Endodermal cell (in vitro differentiated cells): ENCODE data around the gene SPNS1. TPM values are rescaled to one million over a fixed set of nuclear protein-coding genes. Genes with fewer than 3 reads are reported as not detected.

Source experiments
- DNase-seq: peaks from one replicate; pipeline ENCODE4 v3.0.0-alpha.2; 2017
- H3K27ac ChIP-seq: 2 replicates; pipeline ENCODE4 v1.5.1; 2013; ENCODE audit warnings: mild to moderate bottlenecking, low read depth, low read length, moderate library complexity
- H3K27me3 ChIP-seq: 2 replicates; pipeline ENCODE4 v1.6.1; 2013; ENCODE audit warnings: mild to moderate bottlenecking, low read length, moderate library complexity; ENCODE audit not compliant: insufficient read depth, control insufficient read depth, poor library complexity, severe bottlenecking
- H3K36me3 ChIP-seq: 2 replicates; pipeline ENCODE4 v1.7.0; 2013; ENCODE audit warnings: mild to moderate bottlenecking, low read length, moderate library complexity; ENCODE audit not compliant: control insufficient read depth, insufficient read depth
- H3K4me1 ChIP-seq: one replicate; pipeline ENCODE4 v1.7.0; 2013; ENCODE audit warnings: low read length; ENCODE audit not compliant: control insufficient read depth, insufficient read depth
- H3K4me3 ChIP-seq: 2 replicates; pipeline ENCODE4 v1.5.1; 2013; ENCODE audit warnings: mild to moderate bottlenecking, low read length, moderate library complexity
- H3K9ac ChIP-seq: 2 replicates; pipeline ENCODE4 v1.6.1; 2013; ENCODE audit warnings: mild to moderate bottlenecking, low read length, moderate library complexity; ENCODE audit not compliant: poor library complexity, severe bottlenecking; ENCODE audit errors: extremely low read depth
- H3K9me3 ChIP-seq: 2 replicates; pipeline ENCODE4 v1.6.1; 2013; ENCODE audit warnings: mild to moderate bottlenecking, low read length, moderate library complexity; ENCODE audit not compliant: control insufficient read depth
- H3K27ac Mint-ChIP-seq: 2 replicates; pipeline ENCODE4 v1.8.0; 2020; ENCODE audit warnings: mixed read lengths
- H3K27me3 Mint-ChIP-seq: 2 replicates; pipeline ENCODE4 v1.8.0; 2021; ENCODE audit warnings: mild to moderate bottlenecking, mixed read lengths; ENCODE audit not compliant: insufficient read depth
- H3K36me3 Mint-ChIP-seq: 2 replicates; pipeline ENCODE4 v1.8.0; 2020; ENCODE audit warnings: low read depth, mixed read lengths
- H3K4me1 Mint-ChIP-seq: 2 replicates; pipeline ENCODE4 v1.8.0; 2020; ENCODE audit warnings: mixed read lengths
- H3K4me3 Mint-ChIP-seq: 2 replicates; pipeline ENCODE4 v1.8.0; 2020; ENCODE audit warnings: mild to moderate bottlenecking, moderate library complexity, mixed read lengths
- H3K9me3 Mint-ChIP-seq: 2 replicates; pipeline ENCODE4 v1.8.0; 2020; ENCODE audit warnings: mild to moderate bottlenecking, mixed read lengths
- CTCF ChIP-seq: fragments of 200-600 bp; sonication (generic); conservative IDR thresholded peaks from 2 replicates; pipeline ENCODE4 v1.5.0; 2021; ENCODE audit warnings: antibody characterized with exemption, mild to moderate bottlenecking
- WGBS, 2 experiments: methylation state at CpG; one replicate each; pipeline versions ENCODE4 v1.1.5 to v1.1.7; 2013; ENCODE audit warnings: missing lambda C conversion rate in 2 of 2, mixed read lengths in 1 of 2; ENCODE audit not compliant: insufficient coverage in 1 of 2, insufficient read length in 1 of 2; 5-methylcytosine and 5-hydroxymethylcytosine counted together
- total RNA-seq, 2 donors: library from RNA; stranded (reverse); fragmentation: NEBNext Ultra II Directional in 1 of 2; extraction: Animal tissue kit (Norgen Biotek cat#: 25700) in 1 of 2; gene quantifications; 2 replicates in 1 of 2; 3 replicates in 1 of 2; pipeline ENCODE4 v1.2.1, GENCODE V29; 2021

Gene SPNS1
- total RNA-seq, 2 donors from 2014 or later, result 54.9 to 55.2 TPM

GRCh38 chr16:28980929-28981328, 6.4 kb downstream of the SPNS1 start:
- H3K4me1 ChIP-seq, result no peaks in the 10 kb centered on the region
- H3K9ac ChIP-seq, result no peak overlapping the region
- H3K4me3 ChIP-seq, result no peak overlapping the region
- H3K36me3 ChIP-seq, result peaks cover 36% of the 10 kb centered on the region
- Mint-ChIP-seq H3K36me3 (peaks cover 54% of the 10 kb centered on the region), H3K27ac (no peak overlapping the region), H3K9me3 (no peaks in the 10 kb centered on the region), H3K27me3 (no peaks in the 10 kb centered on the region), H3K4me1 (no peaks in the 10 kb centered on the region), H3K4me3 (no peak overlapping the region)
- H3K27ac ChIP-seq, result no peak overlapping the region
- no peaks in the 10 kb centered on the region for H3K27me3 ChIP-seq
- no peak for TF ChIP-seq CTCF
- WGBS, 2 experiments, result 93 to 95% methylated on average over 7 of the region's 7 CpGs
- H3K9me3 ChIP-seq, result no peaks in the 10 kb centered on the region
- no peak for DNase-seq

DNA sequence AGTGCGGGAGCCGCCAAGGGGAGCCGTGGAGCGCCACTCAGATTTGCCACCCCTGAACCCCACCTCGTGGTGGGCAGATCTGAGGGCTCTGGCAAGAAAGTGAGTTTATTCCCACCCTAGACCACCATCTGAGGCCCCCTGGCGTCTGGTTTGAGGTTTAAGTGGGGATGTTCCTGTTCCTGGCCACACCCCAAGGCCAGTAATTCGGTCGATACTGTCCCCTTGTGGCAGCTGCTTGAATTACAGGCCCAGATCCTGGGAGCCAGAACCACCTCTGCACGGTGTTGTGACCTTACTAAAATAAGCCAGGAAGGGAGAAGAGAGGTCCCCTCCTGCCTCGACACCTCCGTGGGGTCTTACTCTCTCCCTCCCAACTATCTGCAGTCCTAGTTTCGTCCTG, 6.9 kb downstream of the SPNS1 start:
- peaks cover 40% of the 10 kb centered on the region for H3K36me3 ChIP-seq
- DNase-seq, result peak; percentile 88
- H3K9me3 Mint-ChIP-seq, result no peaks in the 10 kb centered on the region

GRCh38 chr16:28982418-28982817, 7.8 kb downstream of the SPNS1 start:
- peaks cover 5% of the 10 kb centered on the region for H3K9me3 Mint-ChIP-seq
- no peaks in the 10 kb centered on the region for H3K27me3 ChIP-seq
- no peaks in the 10 kb centered on the region for H3K9me3 ChIP-seq
- WGBS, 2 experiments, result 93 to 100% methylated on average over 9 to 10 of the region's 10 CpGs
- H3K4me1 Mint-ChIP-seq, result no peaks in the 10 kb centered on the region
- H3K36me3 ChIP-seq, result peaks cover 42% of the 10 kb centered on the region
- H3K4me3 Mint-ChIP-seq, result no peak overlapping the region
- H3K36me3 Mint-ChIP-seq, result peaks cover 66% of the 10 kb centered on the region
- H3K27ac ChIP-seq, result no peak overlapping the region
- no peak overlapping the region for H3K27ac Mint-ChIP-seq
- no peaks in the 10 kb centered on the region for H3K4me1 ChIP-seq
- no peak overlapping the region for H3K9ac ChIP-seq
- DNase-seq, result no peak
- no peak for TF ChIP-seq CTCF
- H3K4me3 ChIP-seq, result no peak overlapping the region
- no peaks in the 10 kb centered on the region for H3K27me3 Mint-ChIP-seq

More for the DNA sequence above, 6.9 kb downstream of the SPNS1 start:
- H3K27ac Mint-ChIP-seq, result no peak overlapping the region
- no peak overlapping the region for H3K4me3 Mint-ChIP-seq
- H3K27ac ChIP-seq, result no peak overlapping the region
- no peak overlapping the region for H3K4me3 ChIP-seq
- no peaks in the 10 kb centered on the region for H3K27me3 Mint-ChIP-seq
- H3K9ac ChIP-seq, result no peak overlapping the region
- H3K27me3 ChIP-seq, result no peaks in the 10 kb centered on the region
- 80 to 88% methylated on average over 7 to 12 of the region's 12 CpGs for WGBS, 2 experiments
- H3K4me1 ChIP-seq, result no peaks in the 10 kb centered on the region
- TF ChIP-seq CTCF, result peak; percentile 83
- no peaks in the 10 kb centered on the region for H3K4me1 Mint-ChIP-seq
- no peaks in the 10 kb centered on the region for H3K9me3 ChIP-seq
- peaks cover 59% of the 10 kb centered on the region for H3K36me3 Mint-ChIP-seq
